Hematopoietic multipotent progenitor cell treated with erythropoietin and hydrocortisone succinate and interleukin-3 and kit ligand, for 17 days (in vitro differentiated cells): Measurements from ENCODE around the gene MAMLD1.
A peak's percentile ranks its signal among the peaks of the same experiment; 100 is the strongest.
"Not testable (repeated sequence)": the region's sequence is repeated elsewhere in the genome, so short reads cannot be mapped to it uniquely, and the experiment has no call there.

ENCODE experiments used
- DNase-seq: peaks from one replicate; pipeline ENCODE4 v3.0.0-alpha.2; 2015; ENCODE audit warnings: low spot score

MAMLD1 gene

DNA sequence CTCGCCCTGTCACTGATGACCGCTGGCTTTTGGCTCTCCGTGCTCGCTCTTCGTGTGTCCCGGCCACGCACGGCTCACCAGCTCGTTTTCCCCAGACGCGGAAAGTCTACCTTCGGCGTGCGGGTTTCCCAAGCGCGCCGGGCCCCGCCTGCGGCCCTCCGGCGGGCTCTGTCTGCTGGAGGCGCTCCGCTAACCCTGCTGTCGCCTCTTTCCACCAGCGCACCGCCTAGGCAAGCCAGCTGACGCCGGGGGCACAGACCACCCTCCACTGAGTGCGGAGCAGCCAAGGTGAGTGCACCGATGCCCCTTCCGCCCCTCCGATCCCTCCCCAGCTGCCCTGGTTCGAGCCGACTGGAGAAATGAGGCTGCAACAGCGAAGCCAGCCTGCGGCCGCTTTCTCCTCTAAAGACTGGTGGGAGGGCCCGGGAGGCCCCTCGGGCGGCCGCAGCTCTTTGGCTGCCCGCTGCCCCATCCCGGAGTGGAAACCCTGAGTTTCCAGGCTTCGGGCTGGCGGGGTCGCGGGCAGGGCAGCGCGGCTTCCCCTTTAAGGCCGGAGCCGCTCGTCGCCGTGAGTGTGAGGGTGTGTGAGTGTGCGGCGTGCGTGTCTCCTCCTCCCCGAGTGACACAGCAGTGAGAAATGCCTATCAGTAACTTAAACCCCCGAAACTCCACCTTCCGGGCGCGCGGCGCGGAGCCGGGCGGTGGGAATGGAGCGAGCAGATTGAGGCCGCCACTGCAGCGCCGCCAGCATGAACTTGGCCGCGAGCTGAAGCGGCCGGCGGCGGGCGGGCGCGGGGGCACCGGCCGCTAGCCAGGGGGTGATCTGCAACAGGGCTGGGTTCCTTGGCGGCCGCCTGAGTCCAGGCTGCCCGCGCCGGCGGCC lies at the start of gene MAMLD1:
MAMLD1 (plus strand) TSS at position 719 of the 883 bp plus-strand sequence. CDS start 82,200 bp downstream, outside the sequence.
- DNase-seq: peak; percentile 42

GRCh38 chrX:150313514-150313913 lies 49.6 kb upstream of the MAMLD1 start:
- no peak for DNase-seq

GRCh38 chrX:150314186-150314585 lies 48.9 kb upstream of the MAMLD1 start:
- DNase-seq: no peak

DNA sequence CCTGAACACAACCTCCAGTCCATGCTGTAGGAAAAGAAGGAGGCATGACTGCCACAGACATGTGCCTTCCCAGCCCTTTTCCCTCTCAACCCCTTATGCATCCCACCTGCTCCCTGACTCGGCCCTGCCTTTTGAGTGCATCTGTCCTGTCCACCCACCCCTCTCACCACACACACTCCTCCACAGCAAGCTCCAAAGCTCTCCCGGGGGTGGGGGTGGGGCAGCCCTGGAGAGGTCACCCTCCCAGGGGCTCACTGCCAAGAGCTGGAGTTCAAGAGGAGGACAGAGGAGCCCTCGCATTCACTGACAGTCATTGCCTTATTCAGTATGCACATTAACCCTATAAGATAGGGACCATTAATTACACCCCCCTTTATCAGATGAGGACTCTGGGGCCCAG lies 46.6 kb upstream of the MAMLD1 start:
- DNase-seq: no peak

DNA sequence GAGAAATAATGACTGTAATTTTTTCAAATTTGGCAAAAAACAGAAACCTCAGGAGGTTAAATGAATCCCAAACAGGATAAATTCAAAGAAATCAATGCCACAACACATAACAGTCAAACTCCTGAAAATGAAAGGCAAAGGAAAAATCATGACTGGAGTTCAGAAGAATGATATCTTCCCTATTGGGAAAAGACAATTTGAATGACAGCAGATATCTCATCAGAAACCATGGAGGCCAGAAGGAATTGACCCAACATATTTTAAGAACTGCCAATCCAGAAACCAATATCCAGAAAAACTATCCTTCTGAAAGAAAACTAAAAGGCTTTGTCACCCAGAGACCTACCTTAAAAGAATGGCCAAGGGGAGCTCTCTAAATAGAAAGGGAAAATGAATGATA lies 40.1 kb upstream of the MAMLD1 start:
- no peak for DNase-seq

DNA sequence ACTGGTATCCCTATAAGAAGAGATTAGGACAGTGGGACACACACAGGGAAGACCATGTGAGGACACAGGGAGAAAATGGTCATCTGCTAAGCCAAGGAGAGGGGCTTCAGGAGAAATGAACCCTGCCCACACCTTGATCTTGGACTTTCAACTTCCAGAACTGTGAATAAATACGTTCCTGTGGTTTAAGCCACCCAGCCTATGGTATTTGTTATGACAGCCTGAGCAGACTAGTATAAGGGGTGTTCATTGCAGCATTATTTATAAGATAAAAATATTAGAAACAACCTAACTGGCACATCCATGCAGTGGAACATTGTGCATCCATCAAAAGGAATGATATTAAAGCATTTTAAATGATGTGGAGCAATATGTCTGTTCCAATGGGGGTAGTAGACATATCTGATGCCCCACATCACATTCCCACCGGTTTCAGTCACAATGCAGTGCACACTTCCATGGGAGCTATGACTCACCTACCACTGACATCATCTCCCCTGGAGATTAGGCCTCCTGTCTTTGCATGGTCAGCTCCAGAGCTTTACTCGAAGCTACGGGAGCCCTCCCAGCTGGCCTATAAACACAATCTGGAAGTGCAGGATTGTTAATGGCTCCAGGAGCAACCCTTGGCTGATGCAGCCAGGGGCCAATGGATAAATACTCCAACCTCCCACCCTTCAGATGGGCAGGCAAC lies 38.9 kb upstream of the MAMLD1 start:
- DNase-seq: no peak

DNA sequence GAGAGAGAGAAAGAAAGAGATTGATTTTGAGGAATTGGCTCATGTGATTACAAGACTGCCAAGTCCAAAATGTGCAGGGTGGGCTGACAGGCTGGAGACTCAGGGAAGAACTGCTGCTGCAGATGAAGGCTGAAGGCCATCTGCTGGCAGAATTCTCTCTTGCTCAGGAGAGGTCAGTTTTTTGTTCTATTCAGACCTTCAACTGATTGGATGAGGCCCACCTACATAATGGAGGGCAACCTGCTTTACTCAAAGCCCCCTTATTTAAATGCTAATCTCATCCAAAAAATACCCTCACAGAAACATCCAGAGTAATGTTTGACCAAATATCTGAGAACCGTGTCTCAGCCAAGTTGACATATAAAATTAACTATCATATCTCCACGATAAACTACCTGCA lies 38.2 kb upstream of the MAMLD1 start:
- no peak for DNase-seq

GRCh38 chrX:150326541-150327247 lies 36.4 kb upstream of the MAMLD1 start:
- DNase-seq: no peak

DNA sequence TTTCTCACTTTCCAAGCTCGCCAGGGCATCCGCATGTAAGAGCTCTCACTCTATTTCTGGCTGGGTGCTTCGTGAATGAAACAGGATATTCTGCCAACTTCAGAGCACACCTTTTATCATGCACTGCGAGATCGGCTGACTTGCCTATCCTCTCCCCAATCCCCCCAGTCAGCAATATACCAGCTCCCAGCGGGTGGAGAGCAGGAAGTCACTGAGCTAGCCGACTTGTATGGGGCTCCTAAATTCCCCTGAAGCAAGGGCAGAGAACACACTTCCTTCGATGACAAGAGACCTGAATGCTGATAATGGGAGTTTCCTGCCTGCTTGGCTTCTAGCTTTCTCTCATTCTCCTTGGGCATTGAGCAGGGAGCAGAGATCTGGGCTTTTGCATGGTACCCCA lies 33.8 kb upstream of the MAMLD1 start:
- no peak for DNase-seq

- DNase-seq: no peak
Observed at GRCh38 chrX:150329868-150330267, 33.2 kb upstream of the MAMLD1 start.

DNA sequence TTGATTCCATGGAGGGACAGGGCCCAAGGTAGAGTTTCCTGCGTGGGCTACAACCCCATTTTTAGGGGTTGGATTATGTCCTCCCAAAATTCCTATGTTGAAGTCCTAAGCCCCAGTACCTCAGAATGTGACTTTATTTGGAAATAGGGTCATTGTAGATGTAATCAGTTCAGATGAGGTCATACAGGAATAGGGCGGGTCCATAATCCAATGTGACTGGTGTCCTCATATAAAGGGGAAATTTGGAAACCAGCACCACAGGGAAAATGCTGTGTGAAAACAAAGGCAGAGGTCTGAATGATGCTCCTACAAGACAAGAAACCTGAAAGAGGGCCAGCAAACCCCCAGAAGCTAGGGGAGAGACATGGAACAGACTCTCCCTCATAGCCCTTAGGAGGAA lies 31.1 kb upstream of the MAMLD1 start:
- DNase-seq: no peak

- no peak for DNase-seq
Observed at GRCh38 chrX:150334100-150334499, 29.0 kb upstream of the MAMLD1 start.

DNA sequence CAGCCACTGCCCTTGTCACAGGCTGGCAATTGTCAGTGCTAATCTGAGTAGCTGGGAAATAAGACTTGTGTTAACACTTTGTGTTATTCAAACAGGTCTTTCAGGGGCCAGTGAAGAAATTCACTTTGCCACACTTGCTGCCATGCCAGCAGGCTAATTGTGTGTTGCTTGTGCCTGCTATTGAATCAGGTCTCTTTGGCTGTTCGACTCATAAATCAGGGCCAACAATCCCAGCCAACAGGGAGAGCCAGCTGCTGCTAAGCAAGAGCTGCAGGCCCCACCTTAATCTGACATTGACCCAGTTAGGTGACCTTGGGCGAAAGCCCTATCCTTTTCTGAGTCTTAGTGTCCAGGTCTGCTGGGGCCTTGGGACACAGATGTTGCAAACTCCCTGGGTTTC lies 28.1 kb upstream of the MAMLD1 start:
- DNase-seq: no peak

- no peak for DNase-seq
Observed at GRCh38 chrX:150337026-150337425, 26.1 kb upstream of the MAMLD1 start.

GRCh38 chrX:150337536-150337935 lies 25.6 kb upstream of the MAMLD1 start:
- DNase-seq: no peak

- no peak for DNase-seq
Observed at GRCh38 chrX:150338615-150339014, 24.5 kb upstream of the MAMLD1 start.

DNA sequence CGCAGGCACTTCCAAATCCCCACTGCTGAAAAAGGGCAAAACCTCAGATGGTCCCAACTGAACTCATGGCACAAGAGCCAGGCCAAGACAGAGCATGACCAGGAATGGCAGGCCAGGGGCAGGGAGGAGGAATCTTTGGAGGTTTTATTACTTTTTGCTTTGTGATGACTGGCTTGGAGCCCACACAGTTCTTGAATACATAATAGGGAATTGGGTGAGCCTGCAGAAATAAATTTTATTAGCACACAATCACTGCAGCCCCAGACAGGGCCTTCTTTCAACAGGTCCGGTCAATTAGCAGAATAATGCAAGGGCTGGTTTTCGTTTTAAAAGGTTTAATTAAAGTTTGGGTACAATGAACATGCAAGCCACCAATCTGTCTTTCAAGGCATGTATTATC lies 23.4 kb upstream of the MAMLD1 start:
- DNase-seq: no peak

DNA sequence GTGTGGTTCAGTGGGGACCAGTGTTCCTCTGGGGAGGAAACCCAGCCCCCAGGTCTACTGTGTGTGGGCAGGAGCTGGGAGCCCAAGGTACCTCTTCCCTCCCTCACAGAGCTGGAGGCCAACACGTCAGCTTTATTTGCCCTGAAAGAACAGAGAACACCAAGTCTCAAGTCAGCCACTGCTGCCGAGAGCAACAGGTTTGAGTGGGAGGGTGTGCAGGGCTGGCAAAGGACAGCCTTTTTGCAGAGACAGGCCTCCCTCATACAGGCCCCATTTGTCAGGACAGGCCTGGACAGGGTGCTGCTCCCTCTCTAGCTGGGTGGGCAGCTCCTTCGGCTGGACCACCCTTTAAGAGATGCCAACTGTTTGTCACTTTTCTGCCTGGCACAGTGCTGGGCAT lies 22.8 kb upstream of the MAMLD1 start:
- DNase-seq: not testable (repeated sequence)

DNA sequence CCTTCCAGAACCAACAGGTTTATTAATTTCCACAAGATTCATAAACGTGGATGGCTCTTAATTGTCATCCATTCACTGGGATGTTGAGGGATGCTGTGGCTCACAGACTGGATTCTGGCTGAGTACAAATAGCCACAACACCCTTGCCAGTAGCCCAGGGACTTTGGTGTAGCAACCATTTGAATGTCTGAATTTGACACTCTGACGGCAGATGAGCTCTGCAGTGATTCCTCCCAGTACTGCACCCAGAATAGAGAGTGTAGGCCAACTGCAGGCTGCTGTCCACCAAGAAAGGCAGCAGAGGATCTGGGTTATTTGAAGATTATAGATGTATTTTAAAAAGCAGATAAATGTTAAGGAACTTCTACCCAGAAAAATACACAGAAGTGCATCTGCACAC lies 15.6 kb upstream of the MAMLD1 start:
- DNase-seq: no peak

DNA sequence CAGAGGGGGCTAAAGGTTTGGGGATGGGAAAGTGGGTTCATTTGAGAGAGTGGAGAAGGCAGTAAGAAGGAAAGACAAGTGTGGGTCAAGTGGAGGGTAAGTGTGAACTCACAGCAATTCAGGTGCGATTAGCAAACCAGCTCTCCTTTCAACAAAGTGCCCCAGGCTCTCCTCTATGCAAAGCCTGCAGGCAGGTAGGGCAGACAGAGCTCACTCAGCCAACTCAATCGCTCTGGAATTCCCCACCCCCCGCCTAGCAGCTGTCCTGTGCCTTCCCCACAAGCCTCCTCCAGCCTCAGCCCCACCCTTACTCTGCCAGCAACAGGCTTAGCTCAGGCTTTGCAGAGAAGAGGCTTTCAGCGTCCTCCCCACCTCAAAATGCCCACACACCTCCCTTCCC lies 14.8 kb upstream of the MAMLD1 start:
- DNase-seq: no peak

DNA sequence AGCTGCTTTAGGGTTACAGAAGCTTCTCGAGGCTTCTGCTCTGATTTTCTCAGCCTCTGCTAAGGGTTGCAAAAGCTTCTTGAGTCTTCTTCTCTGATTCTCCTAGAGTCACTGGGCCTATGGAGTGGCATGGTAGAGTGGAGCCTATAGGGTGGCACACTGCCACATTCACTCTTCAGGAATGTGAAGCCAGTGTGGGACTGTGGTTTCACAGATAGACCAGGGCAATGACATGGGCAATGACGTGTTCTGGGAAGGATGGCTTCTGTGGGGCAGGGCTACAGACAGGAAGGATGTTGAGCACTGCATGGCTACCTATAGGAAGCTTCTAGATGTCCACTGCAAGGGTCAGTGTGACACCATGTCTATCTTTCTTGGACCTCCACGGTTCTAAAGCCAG lies 11.0 kb upstream of the MAMLD1 start:
- DNase-seq: no peak

- DNase-seq: no peak
Observed at GRCh38 chrX:150352581-150352980, 10.5 kb upstream of the MAMLD1 start.

GRCh38 chrX:150355913-150356312 lies 7.2 kb upstream of the MAMLD1 start:
- no peak for DNase-seq
